ENCODE measurements around the gene KRT28.

- TF ChIP-seq POLR2A (IDR thresholded peaks at IDR 0.05) = no peak
- TF ChIP-seq CTCF (IDR thresholded peaks at IDR 0.05 in 4 of 5, conservative IDR thresholded peaks at IDR 0.05 in 1 of 5) = no peak
Measured at GRCh38 chr17:40779181-40779909, 20.4 kb downstream of the KRT28 start.
